ENCODE measurements around the gene RSPH3.
"Not testable (repeated sequence)": the region's sequence is repeated elsewhere in the genome, so short reads cannot be mapped to it uniquely, and the experiment has no call there.

The RSPH3 gene

GRCh38 chr6:159025224-159025623 lies 25.2 kb upstream of the RSPH3 start:
- not testable (repeated sequence) for DNase-seq (ENCODE audit: low read depth in 2 of 2)

- no peak for DNase-seq (ENCODE audit: low read depth in 2 of 2)
Observed at GRCh38 chr6:159023893-159024292, 23.9 kb upstream of the RSPH3 start.

- DNase-seq (ENCODE audit: low read depth in 2 of 2), result no peak
Observed at GRCh38 chr6:159020011-159020410, 20.0 kb upstream of the RSPH3 start.

GRCh38 chr6:159017757-159018559 lies 18.0 kb upstream of the RSPH3 start:
- DNase-seq (ENCODE audit: low read depth in 2 of 2), result no peak

- no peak for DNase-seq (ENCODE audit: low read depth in 2 of 2)
Observed at GRCh38 chr6:159014406-159014805, 14.4 kb upstream of the RSPH3 start.

GRCh38 chr6:159013229-159013628 lies 13.2 kb upstream of the RSPH3 start:
- no peak for DNase-seq (ENCODE audit: low read depth in 2 of 2)

GRCh38 chr6:159012201-159012600 lies 12.2 kb upstream of the RSPH3 start:
- DNase-seq (ENCODE audit: low read depth in 2 of 2), result no peak

GRCh38 chr6:159010037-159010612 lies 10.1 kb upstream of the RSPH3 start:
- not testable (repeated sequence) for DNase-seq (ENCODE audit: low read depth in 2 of 2)

- DNase-seq (ENCODE audit: low read depth in 2 of 2), result no peak
Observed at GRCh38 chr6:159008656-159009288, 8.8 kb upstream of the RSPH3 start.

GRCh38 chr6:159007510-159007909 lies 7.5 kb upstream of the RSPH3 start:
- no peak for DNase-seq (ENCODE audit: low read depth in 2 of 2)

GRCh38 chr6:159005436-159005835 lies 5.4 kb upstream of the RSPH3 start:
- DNase-seq (ENCODE audit: low read depth in 2 of 2), result no peak

GRCh38 chr6:159004592-159004991 lies 4.6 kb upstream of the RSPH3 start:
- no peak for DNase-seq (ENCODE audit: low read depth in 2 of 2)

- DNase-seq (ENCODE audit: low read depth in 2 of 2), result no peak
Observed at GRCh38 chr6:159002432-159003155, 2.6 kb upstream of the RSPH3 start.

GRCh38 chr6:158999154-158999665 lies 792 bp downstream of the RSPH3 start:
- no peak for DNase-seq (ENCODE audit: low read depth in 2 of 2)

- no peak for DNase-seq (ENCODE audit: low read depth in 2 of 2)
Observed at GRCh38 chr6:158996856-158997255, 3.1 kb downstream of the RSPH3 start.

GRCh38 chr6:158993639-158994038 lies 6.4 kb downstream of the RSPH3 start:
- no peak for DNase-seq (ENCODE audit: low read depth in 2 of 2)

GRCh38 chr6:158991017-158991723 lies 8.8 kb downstream of the RSPH3 start:
- DNase-seq (ENCODE audit: low read depth in 2 of 2), result no peak

- not testable (repeated sequence) for DNase-seq (ENCODE audit: low read depth in 2 of 2)
Observed at GRCh38 chr6:158989711-158990110, 10.3 kb downstream of the RSPH3 start.

- no peak for DNase-seq (ENCODE audit: low read depth in 2 of 2)
Observed at GRCh38 chr6:158988477-158988876, 11.5 kb downstream of the RSPH3 start.

GRCh38 chr6:158987657-158988056 lies 12.3 kb downstream of the RSPH3 start:
- no peak for DNase-seq (ENCODE audit: low read depth in 2 of 2)

- DNase-seq (ENCODE audit: low read depth in 2 of 2), result no peak
Observed at GRCh38 chr6:158978757-158979156, 21.2 kb downstream of the RSPH3 start.

Data from stimulated activated CD4-positive, alpha-beta T cell treated with anti-CD3 and anti-CD28 coated beads, Interleukin-1b, Interleukin-23, amount 100 ng/mL, for 1 hour (primary cell).